GM19324 (cell line): ENCODE results near the gene NHLRC4.

Experiments used
- ATAC-seq: cut with Tn5 transposase; IDR thresholded peaks from one replicate; pipeline ENCODE4 v1.9.1; 2021; ENCODE audit warnings: mild to moderate bottlenecking, moderate library complexity; ENCODE audit not compliant: unreplicated experiment, low FRiP score

Gene NHLRC4

GRCh38 chr16:552171-552570 lies 14.6 kb upstream of the NHLRC4 start:
- no peak for ATAC-seq

DNA sequence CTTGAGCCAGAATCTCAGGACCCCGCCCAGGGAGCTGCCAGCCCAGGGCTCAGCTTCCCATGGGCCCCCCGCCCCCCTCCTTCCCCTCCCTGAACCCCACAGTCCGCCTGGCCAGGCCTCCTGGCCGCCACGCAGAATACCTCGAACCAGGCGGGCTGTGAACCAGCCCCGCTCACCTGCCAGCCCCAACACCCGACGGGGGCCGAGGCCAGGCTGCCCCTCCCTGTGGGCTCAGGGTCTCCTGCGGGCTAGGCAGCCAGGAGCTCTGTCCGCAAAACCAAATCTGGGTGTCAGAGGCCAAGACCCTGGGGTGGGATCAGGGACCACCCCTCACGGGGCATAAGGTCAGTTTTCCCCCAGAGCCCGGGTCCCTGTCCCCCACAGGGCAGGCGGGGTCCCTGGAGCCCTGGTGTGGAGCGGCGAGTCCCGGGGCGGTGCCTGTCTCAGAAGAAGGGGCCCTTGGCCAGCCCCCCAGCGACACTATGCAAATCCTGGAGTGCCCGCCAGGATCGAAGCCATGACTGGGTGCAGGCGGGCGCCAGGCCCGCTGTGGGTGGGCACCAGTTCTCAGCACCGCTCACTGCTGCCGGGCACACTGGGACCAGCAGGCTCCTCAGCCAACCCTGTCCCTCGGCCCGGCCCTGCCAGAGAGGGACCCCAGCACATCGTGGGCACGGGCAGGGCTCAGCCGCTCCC lies 13.1 kb upstream of the NHLRC4 start:
- no peak for ATAC-seq

DNA sequence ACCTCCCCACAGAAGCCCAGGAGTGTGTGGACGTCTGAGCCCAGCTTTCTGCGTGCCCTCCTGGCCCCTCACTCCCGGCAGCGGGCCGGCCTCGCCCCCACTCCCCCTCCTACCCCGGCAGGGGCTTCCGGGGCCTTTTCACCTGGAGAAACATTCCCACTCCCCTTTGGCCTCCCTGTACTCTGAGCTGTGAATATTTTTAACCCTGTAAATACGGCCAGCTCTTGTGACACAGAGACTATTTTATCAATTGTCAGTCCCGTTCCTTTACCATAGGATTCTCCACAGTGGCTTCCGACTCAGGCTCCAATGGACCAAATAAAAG lies 12.5 kb upstream of the NHLRC4 start:
- no peak for ATAC-seq

DNA sequence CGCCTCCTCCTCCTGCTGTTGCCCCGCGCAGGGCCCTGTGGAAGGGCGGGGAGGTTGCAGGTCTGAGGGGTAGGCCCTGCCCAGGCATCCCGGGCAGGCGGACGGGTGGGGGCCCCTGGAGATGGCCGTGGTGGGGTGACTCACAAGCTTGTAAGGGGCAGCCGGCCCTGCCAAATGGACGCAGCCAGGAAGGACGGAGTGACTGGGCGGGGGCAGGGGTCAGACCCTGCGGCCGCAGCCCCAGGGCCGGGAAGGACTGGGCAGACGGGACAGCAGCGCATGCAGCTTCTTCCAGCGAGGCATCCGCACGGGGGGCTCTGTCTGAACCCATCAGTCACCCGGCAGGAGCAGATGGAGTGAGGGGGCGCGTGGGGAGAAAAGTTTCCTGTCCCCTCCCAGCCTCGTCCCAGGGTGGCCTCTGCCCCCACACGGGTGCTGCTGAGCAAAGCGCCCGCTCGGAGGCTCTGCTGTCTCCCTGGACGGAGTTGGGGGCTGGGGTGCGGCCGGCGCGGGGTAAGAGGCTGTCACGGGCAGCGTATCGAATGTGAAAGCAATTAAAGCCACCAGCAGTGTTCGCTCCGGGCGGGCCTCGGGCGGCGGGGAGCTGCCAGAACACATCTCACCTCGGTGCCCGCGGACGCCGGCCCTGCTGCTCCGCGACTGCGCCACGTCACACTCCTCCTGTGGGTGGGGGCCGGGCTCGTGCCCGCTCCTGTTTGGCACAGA lies 12.0 kb upstream of the NHLRC4 start:
- ATAC-seq: no peak

GRCh38 chr16:555528-556473 lies 11.0 kb upstream of the NHLRC4 start:
- ATAC-seq: no peak

DNA sequence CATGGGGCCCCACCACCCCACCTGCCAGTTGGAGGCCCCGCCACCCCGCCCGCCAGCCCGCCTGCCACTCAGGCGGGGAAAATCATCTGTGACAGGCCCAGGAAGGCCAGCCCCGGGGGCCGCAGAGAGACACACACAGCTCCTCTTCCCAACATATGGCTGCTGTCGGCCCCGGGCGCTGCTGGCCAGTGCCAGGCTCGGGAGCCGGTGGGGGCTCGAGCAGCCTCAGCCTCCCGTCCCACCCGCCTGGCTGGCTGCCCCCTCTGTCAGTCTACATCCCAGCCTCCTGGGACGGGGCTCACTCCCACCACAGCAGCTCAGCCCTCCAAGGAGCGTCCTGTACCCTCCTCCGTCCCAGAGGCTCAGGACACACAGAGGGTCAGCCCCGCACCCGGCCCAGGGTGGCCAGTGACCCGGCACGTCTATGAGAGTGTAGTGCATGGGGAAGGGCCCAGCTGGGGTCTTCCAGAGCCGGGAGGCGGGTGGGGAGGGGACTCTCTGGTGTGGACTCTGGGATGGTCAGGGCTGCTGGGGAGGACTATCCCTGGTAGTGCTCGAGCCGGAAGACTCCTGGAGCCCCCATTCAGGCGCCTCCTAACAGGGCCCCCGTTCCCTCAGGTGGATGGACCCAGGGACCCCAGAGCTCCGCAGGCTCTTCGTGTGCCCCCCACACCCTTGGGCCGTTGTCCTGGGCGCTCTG lies 10.2 kb upstream of the NHLRC4 start:
- no peak for ATAC-seq

GRCh38 chr16:557463-558297 lies 9.1 kb upstream of the NHLRC4 start:
- ATAC-seq: no peak

GRCh38 chr16:558298-559020 lies 8.3 kb upstream of the NHLRC4 start:
- ATAC-seq: no peak

DNA sequence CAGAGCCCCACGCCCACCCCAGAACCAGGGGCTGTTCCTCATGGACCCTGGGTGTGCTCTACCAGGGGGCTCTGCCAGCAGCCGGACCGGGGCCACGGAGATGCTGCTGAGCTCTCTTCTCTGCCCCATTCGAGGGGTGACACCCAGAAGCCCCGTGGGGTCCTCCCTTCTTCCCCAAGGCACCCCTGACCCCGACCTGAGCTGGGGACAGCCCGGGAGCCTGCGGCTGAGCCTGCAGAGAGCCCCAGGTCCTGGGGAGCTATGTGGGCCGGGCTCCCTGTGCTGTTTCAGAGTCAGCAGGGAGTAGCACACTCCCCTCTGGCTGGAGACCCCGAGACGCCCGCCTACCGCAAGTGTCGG lies 7.8 kb upstream of the NHLRC4 start:
- ATAC-seq: no peak

- ATAC-seq: no peak
Observed at GRCh38 chr16:559411-560203, 7.2 kb upstream of the NHLRC4 start.

DNA sequence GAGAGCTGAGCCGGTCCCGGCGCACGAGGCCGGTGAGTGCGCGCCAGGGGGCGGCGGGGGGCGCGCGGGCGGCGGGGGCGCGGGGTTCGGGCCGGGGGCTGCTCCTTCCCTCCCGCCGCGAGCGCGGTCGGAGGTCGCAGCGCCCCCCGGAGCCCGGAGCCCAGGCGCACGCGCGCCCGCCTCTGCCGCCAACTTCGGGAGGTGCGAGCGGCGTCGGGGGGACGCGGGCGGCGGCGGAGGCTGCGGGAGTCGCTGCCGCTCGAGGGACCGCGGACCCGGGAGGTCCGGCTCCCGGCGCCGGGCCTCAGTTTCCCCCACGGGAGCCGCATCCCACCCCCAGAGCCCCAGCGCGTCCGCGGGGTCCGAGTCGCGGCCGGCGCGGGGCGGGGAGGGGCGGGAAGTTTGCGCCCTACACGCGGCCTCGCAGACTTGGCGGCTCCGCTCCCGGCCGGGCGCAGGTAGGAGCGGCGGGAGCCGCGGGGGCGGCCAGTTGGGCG lies 6.6 kb upstream of the NHLRC4 start, which contains the start of gene PRR35:
TSS of gene PRR35 (plus strand) at position 191 of the 497 bp plus-strand sequence. CDS start 2,901 bp downstream, outside the sequence.
- no peak for ATAC-seq

GRCh38 chr16:560701-561412 lies 5.9 kb upstream of the NHLRC4 start:
- no peak for ATAC-seq

DNA sequence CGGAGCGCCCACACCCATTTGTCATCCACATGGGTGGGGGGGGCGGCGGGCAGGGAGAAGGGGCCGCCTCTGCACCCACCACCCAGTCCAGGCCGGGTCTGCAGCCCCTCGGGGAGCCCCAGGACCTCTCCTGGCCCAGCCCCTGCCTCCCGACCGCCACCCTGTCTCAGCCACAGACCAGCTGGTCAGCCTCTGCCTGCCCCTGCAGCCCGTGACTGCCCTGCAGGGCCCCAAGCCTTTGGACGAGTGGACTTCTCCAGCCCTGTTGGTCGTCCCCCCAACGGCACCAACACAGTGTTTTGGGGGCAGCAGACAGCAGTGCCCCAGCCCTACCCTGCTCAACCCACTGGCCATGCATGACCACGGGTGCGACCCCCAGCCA lies 5.4 kb upstream of the NHLRC4 start:
- ATAC-seq: no peak

- no peak for ATAC-seq
Observed at GRCh38 chr16:561957-562938, 4.6 kb upstream of the NHLRC4 start.

DNA sequence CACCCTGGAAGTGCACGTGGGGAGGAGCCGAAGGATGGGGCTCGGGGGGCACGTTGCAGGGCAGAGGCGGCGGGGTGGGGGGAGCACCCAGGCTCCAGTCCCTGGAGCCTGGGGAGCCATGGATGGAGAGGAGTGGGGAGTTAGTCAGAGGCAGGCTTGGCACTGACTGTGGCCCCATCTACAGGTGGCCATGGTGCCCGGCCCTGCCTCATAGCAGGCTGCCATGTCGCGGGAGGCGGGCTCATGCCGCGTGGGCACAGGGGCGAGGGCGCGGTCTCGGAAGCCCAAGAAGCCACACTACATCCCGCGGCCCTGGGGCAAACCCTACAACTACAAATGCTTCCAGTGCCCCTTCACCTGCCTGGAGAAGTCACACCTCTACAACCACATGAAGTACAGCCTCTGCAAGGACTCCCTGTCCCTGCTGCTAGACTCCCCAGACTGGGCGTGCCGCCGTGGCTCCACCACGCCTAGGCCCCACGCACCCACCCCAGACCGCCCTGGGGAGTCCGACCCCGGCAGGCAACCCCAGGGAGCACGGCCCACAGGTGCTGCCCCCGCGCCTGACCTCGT lies 3.6 kb upstream of the NHLRC4 start:
- ATAC-seq: no peak
